ENCODE measurements around the gene HYLS1.

HYLS1 gene

GRCh38 chr11:125871391-125872137, 15.9 kb upstream of the HYLS1 start:
- peak; percentile 63 for ATAC-seq
- TF ChIP-seq CSDC2 (CRISPR knock-in tag; IDR thresholded peaks at IDR 0.05) (no peak), ZC3H10 (CRISPR knock-in tag; IDR thresholded peaks at IDR 0.05) (no peak), ZFP30 (CRISPR knock-in tag; IDR thresholded peaks at IDR 0.05) (no peak), ESRRG (CRISPR knock-in tag; IDR thresholded peaks at IDR 0.05) (no peak), POU6F1 (CRISPR knock-in tag; IDR thresholded peaks at IDR 0.05; ENCODE audit: borderline replicate concordance, low read depth) (no peak), GLIS3 (CRISPR knock-in tag; IDR thresholded peaks at IDR 0.05) (no peak), SNAI2 (CRISPR knock-in tag; IDR thresholded peaks at IDR 0.05) (no peak), PPARA (CRISPR knock-in tag; IDR thresholded peaks at IDR 0.05; ENCODE audit: borderline replicate concordance) (no peak), CSRNP3 (CRISPR knock-in tag; IDR thresholded peaks at IDR 0.05) (no peak), TOX (CRISPR knock-in tag; IDR thresholded peaks at IDR 0.05; ENCODE audit: borderline replicate concordance) (no peak), ZFP3 (CRISPR knock-in tag; IDR thresholded peaks at IDR 0.05) (no peak), ZNF8 (CRISPR knock-in tag; IDR thresholded peaks at IDR 0.05) (no peak), ZNF565 (CRISPR knock-in tag; conservative IDR thresholded peaks at IDR 0.05; ENCODE audit: low read depth) (no peak), BACH2 (CRISPR knock-in tag; IDR thresholded peaks at IDR 0.05; ENCODE audit: borderline replicate concordance) (no peak), TSHZ2 (CRISPR knock-in tag; IDR thresholded peaks at IDR 0.05) (no peak), OSR1 (CRISPR knock-in tag; IDR thresholded peaks at IDR 0.05) (no peak)

GRCh38 chr11:125872138-125872491, 15.4 kb upstream of the HYLS1 start:
- no peak for ATAC-seq
- TF ChIP-seq TOX (CRISPR knock-in tag; IDR thresholded peaks at IDR 0.05; ENCODE audit: borderline replicate concordance) (no peak), OSR1 (CRISPR knock-in tag; IDR thresholded peaks at IDR 0.05) (no peak), ZNF8 (CRISPR knock-in tag; IDR thresholded peaks at IDR 0.05) (no peak), CSRNP3 (CRISPR knock-in tag; IDR thresholded peaks at IDR 0.05) (no peak), ARNTL (CRISPR knock-in tag; IDR thresholded peaks at IDR 0.05; ENCODE audit: borderline replicate concordance, low read depth) (no peak), TCF4 (CRISPR knock-in tag; IDR thresholded peaks at IDR 0.05; ENCODE audit: borderline replicate concordance) (no peak), RARB (CRISPR knock-in tag; IDR thresholded peaks at IDR 0.05) (no peak), GLIS3 (CRISPR knock-in tag; IDR thresholded peaks at IDR 0.05) (no peak), BACH2 (CRISPR knock-in tag; IDR thresholded peaks at IDR 0.05; ENCODE audit: borderline replicate concordance) (no peak), ISL1 (CRISPR knock-in tag; IDR thresholded peaks at IDR 0.05) (no peak)

- no peak for TF ChIP-seq PATZ1 (CRISPR knock-in tag; IDR thresholded peaks at IDR 0.05; ENCODE audit: borderline replicate concordance)
- ATAC-seq = peak; percentile 64
These were observed 13.4 kb upstream of the HYLS1 start for GRCh38 chr11:125873881-125874555.

Measured in SK-N-SH treated with all-trans-retinoic acid at 6 μM for 48 hours (cell line).